Measurements from ENCODE around the gene STC2. TPM values are rescaled to one million over a fixed set of nuclear protein-coding genes. Genes with fewer than 3 reads are reported as not detected.

Gene STC2
- total RNA-seq, 3 donors from 2014 or later = 12.8 to 502 (median 347) TPM

GRCh38 chr5:173319646-173320045 lies 8.6 kb downstream of the STC2 start:
- H3K27me3 ChIP-seq = no peaks in the 10 kb centered on the region
- H3K36me3 ChIP-seq = no peaks in the 10 kb centered on the region
- peak overlapping the region; percentile 36 to 68 for H3K27ac ChIP-seq
- no peak overlapping the region for H3K4me3 ChIP-seq
- no peaks in the 10 kb centered on the region for H3K9me3 ChIP-seq
- no peak for TF ChIP-seq CTCF (IDR thresholded peaks at IDR 0.05)
- no peak for TF ChIP-seq POLR2AphosphoS5 (IDR thresholded peaks at IDR 0.05)
- TF ChIP-seq POLR2A (IDR thresholded peaks at IDR 0.05) = no peak
- H3K4me1 ChIP-seq = no peaks in the 10 kb centered on the region
- intact Hi-C loops (cut with DNase I; ENCODE audit: low total_unique reads) = no loop called here
- DNase-seq (ENCODE audit: low spot score in 2 of 2) = no peak

GRCh38 chr5:173318881-173319620 lies 9.2 kb downstream of the STC2 start:
- TF ChIP-seq POLR2A (IDR thresholded peaks at IDR 0.05) (no peak), CTCF (IDR thresholded peaks at IDR 0.05) (no peak), POLR2AphosphoS5 (IDR thresholded peaks at IDR 0.05) (no peak)
- H3K9me3 ChIP-seq = no peaks in the 10 kb centered on the region
- H3K27me3 ChIP-seq = no peaks in the 10 kb centered on the region
- intact Hi-C loops (cut with DNase I; ENCODE audit: low total_unique reads) = no loop called here
- DNase-seq (ENCODE audit: low spot score in 2 of 2) = no peak
- H3K27ac ChIP-seq = peak overlapping the region; percentile 36 to 68
- H3K36me3 ChIP-seq = no peaks in the 10 kb centered on the region
- H3K4me3 ChIP-seq = no peak overlapping the region
- no peaks in the 10 kb centered on the region for H3K4me1 ChIP-seq

GRCh38 chr5:173318330-173318729 lies 9.9 kb downstream of the STC2 start:
- DNase-seq (ENCODE audit: low spot score in 2 of 2) = no peak
- TF ChIP-seq CTCF (IDR thresholded peaks at IDR 0.05) (no peak), POLR2A (IDR thresholded peaks at IDR 0.05) (no peak), POLR2AphosphoS5 (IDR thresholded peaks at IDR 0.05) (peak in 1 of 3 donors; percentile 63)
- Histone ChIP-seq H3K27ac (peak overlapping the region in 1 of 2 donors; percentile 15), H3K9me3 (no peaks in the 10 kb centered on the region), H3K4me1 (no peaks in the 10 kb centered on the region), H3K36me3 (no peaks in the 10 kb centered on the region), H3K27me3 (no peaks in the 10 kb centered on the region), H3K4me3 (no peak overlapping the region)
- intact Hi-C loops (cut with DNase I; ENCODE audit: low total_unique reads) = no loop called here

GRCh38 chr5:173317852-173318251 lies 10.4 kb downstream of the STC2 start:
- Histone ChIP-seq H3K27me3 (no peaks in the 10 kb centered on the region), H3K4me1 (no peaks in the 10 kb centered on the region), H3K36me3 (no peaks in the 10 kb centered on the region), H3K9me3 (no peaks in the 10 kb centered on the region), H3K27ac (peak overlapping the region; percentile 5), H3K4me3 (no peak overlapping the region)
- intact Hi-C loops (cut with DNase I; ENCODE audit: low total_unique reads) = no loop called here
- TF ChIP-seq POLR2A (IDR thresholded peaks at IDR 0.05) (no peak), POLR2AphosphoS5 (IDR thresholded peaks at IDR 0.05) (no peak), CTCF (IDR thresholded peaks at IDR 0.05) (no peak)
- no peak for DNase-seq (ENCODE audit: low spot score in 2 of 2)

GRCh38 chr5:173317091-173317730 lies 11.0 kb downstream of the STC2 start:
- TF ChIP-seq POLR2AphosphoS5 (IDR thresholded peaks at IDR 0.05) (peak in 1 of 3 donors; percentile 9), POLR2A (IDR thresholded peaks at IDR 0.05) (no peak)
- H3K4me3 ChIP-seq = no peak overlapping the region
- H3K4me1 ChIP-seq = no peaks in the 10 kb centered on the region
- no peaks in the 10 kb centered on the region for H3K36me3 ChIP-seq
- intact Hi-C loops (cut with DNase I; ENCODE audit: low total_unique reads) = no loop called here
- peak overlapping the region; percentile 5 to 17 for H3K27ac ChIP-seq
- no peaks in the 10 kb centered on the region for H3K27me3 ChIP-seq
- no peak for DNase-seq (ENCODE audit: low spot score in 2 of 2)
- H3K9me3 ChIP-seq = no peaks in the 10 kb centered on the region
